Central memory CD8-positive, alpha-beta T cell (primary cell): ENCODE measurements around the gene COMMD4.
"Not testable (repeated sequence)": the region's sequence is repeated elsewhere in the genome, so short reads cannot be mapped to it uniquely, and the experiment has no call there.

Experiments
- ATAC-seq: fragments of 150-1000 bp; cut with Tn5 transposase; replicated peaks from 2 replicates; pipeline ENCODE4 v1.10.0; 2022; ENCODE audit warnings: mild to moderate bottlenecking, moderate FRiP score, moderate number of reproducible peaks; ENCODE audit not compliant: poor library complexity, severe bottlenecking; ENCODE audit errors: extremely low read depth
- DNase-seq, 2 donors: peaks; one replicate each; pipeline ENCODE4 v3.0.0; 2021; ENCODE audit warnings: low spot score in 2 of 2
- H3K27ac Mint-ChIP-seq: one replicate; pipeline ENCODE4 v1.8.0; 2022; ENCODE audit warnings: low read depth, mild to moderate bottlenecking, moderate library complexity, mixed read lengths
- H3K27me3 Mint-ChIP-seq: one replicate; pipeline ENCODE4 v1.8.0; 2022; ENCODE audit warnings: mixed read lengths
- H3K36me3 Mint-ChIP-seq: one replicate; pipeline ENCODE4 v1.8.0; 2022; ENCODE audit warnings: mild to moderate bottlenecking, moderate library complexity, mixed read lengths; ENCODE audit not compliant: insufficient read depth
- H3K4me1 Mint-ChIP-seq: one replicate; pipeline ENCODE4 v1.8.0; 2022; ENCODE audit warnings: mixed read lengths
- H3K4me3 Mint-ChIP-seq: one replicate; pipeline ENCODE4 v1.8.0; 2022; ENCODE audit warnings: mild to moderate bottlenecking, moderate library complexity, mixed read lengths
- H3K9me3 Mint-ChIP-seq: one replicate; pipeline ENCODE4 v1.8.0; 2022; ENCODE audit warnings: mixed read lengths

Gene COMMD4

GRCh38 chr15:75335705-75336355, at the start of gene COMMD4:
Gene COMMD4 (plus strand): TSS chr15:75336063. CDS start chr15:75336090, 27 bp downstream.
- ATAC-seq: peak; percentile 42
- Mint-ChIP-seq H3K4me1 (peaks cover 20% of the 10 kb centered on the region), H3K36me3 (peaks cover 11% of the 10 kb centered on the region), H3K4me3 (peak within 1 kb of the TSS; percentile 89), H3K27me3 (no peaks in the 10 kb centered on the region), H3K9me3 (no peaks in the 10 kb centered on the region), H3K27ac (peak within 1 kb of the TSS; percentile 96)
- DNase-seq: no peak

GRCh38 chr15:75293660-75294059, 42.2 kb upstream of the COMMD4 start:
- H3K27me3 Mint-ChIP-seq, DNase-seq, H3K36me3 Mint-ChIP-seq, H3K4me1 Mint-ChIP-seq, H3K4me3 Mint-ChIP-seq, ATAC-seq, H3K27ac Mint-ChIP-seq, H3K9me3 Mint-ChIP-seq: not testable (repeated sequence)

DNA sequence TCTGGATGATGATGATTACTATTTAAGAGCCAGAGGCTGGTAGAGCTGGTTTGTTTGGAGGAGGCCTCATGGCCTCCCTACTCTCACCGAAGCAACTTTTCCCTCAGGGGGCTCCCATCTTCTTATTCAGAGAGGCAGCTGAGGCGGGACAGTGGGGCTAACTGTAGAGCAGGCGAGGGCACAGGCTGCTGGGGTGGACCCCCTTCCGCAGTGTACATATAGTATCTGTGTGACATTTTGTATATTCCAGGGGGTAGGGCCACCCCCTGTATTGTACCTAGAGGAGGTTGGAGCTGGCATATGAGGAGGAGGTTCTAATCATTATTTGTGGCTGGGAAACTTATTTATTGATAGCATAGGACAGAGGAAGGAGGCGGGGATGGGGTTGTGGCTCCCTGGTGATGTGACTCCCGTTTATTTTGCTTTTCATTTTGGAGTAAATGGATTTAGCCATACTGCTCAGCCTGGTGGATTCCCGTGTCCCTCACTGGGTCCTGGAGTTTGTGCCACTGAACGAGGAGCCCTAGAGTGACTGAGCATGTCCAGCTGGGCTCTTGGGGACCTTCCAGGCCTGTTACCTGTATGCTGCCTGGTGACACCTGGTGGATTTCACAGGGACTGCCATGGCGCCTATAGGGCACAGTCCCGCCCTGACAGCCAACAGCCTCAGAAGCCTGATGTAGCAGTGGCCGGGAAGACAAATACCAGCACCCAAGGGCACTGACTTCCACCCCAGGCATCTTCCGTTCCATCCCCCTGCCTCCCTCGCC, 37.1 kb upstream of the COMMD4 start:
- DNase-seq, H3K27ac Mint-ChIP-seq, H3K4me3 Mint-ChIP-seq, H3K4me1 Mint-ChIP-seq, H3K9me3 Mint-ChIP-seq, H3K36me3 Mint-ChIP-seq: not testable (repeated sequence)
- ATAC-seq: peak; percentile 94
- peaks cover 15% of the 10 kb centered on the region for H3K27me3 Mint-ChIP-seq

GRCh38 chr15:75299311-75299688, 36.6 kb upstream of the COMMD4 start:
- not testable (repeated sequence) for H3K36me3 Mint-ChIP-seq, H3K9me3 Mint-ChIP-seq, H3K4me3 Mint-ChIP-seq, H3K4me1 Mint-ChIP-seq, H3K27ac Mint-ChIP-seq
- peaks cover 21% of the 10 kb centered on the region for H3K27me3 Mint-ChIP-seq
- DNase-seq (peak; percentile 35 to 47), ATAC-seq (peak; percentile 86)

GRCh38 chr15:75300026-75300425, 35.8 kb upstream of the COMMD4 start:
- not testable (repeated sequence) for H3K36me3 Mint-ChIP-seq

DNA sequence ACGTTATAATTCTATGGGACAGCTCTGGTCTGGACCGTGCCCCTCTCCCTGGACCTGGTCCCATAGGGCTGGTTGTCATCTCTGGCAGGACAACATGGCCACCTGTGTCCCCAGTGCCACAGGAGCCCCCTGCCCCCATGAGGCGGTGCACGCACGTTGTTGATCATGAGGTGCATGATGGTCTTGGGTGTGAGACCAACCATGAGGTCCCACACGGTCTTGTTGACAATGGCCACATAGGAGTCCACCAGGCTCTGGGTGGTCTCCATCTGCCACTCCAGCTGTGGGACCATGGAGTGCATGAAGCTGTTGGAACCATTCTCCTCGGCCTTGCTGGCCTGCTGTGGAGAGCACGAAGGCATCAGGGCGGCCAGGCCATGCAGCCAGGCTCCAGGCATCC, 33.5 kb upstream of the COMMD4 start:
- DNase-seq (no peak), ATAC-seq (no peak)
- peaks cover 51% of the 10 kb centered on the region for H3K27me3 Mint-ChIP-seq
- no peak overlapping the region for H3K4me3 Mint-ChIP-seq
- H3K27ac Mint-ChIP-seq: no peak overlapping the region
- no peaks in the 10 kb centered on the region for H3K9me3 Mint-ChIP-seq
- no peaks in the 10 kb centered on the region for H3K36me3 Mint-ChIP-seq
- H3K4me1 Mint-ChIP-seq: no peaks in the 10 kb centered on the region

More at GRCh38 chr15:75300026-75300425, 35.8 kb upstream of the COMMD4 start:
- not testable (repeated sequence) for H3K4me3 Mint-ChIP-seq, ATAC-seq, H3K27ac Mint-ChIP-seq, DNase-seq, H3K4me1 Mint-ChIP-seq, H3K9me3 Mint-ChIP-seq
- H3K27me3 Mint-ChIP-seq: peaks cover 28% of the 10 kb centered on the region

DNA sequence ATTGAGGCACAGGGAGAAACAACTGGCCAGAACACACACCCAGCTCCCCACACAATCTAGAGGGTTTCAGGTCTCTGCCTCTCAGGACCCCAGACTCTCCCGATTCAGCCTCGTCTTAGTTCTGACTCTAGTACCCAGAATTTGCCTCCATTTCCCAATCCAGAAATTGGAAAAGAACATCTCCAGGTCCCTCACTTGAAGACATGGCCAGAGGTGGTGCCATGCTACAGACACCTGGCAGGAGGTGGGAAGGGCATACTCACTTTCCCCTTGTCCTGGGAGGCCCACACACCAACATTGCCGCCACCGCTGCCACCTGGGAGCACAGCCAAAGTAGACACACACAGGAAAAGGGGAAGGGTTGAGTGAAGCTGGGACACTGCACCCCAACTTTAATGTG, 33.1 kb upstream of the COMMD4 start:
- not testable (repeated sequence) for H3K9me3 Mint-ChIP-seq, ATAC-seq, H3K36me3 Mint-ChIP-seq, H3K4me3 Mint-ChIP-seq, DNase-seq, H3K4me1 Mint-ChIP-seq, H3K27ac Mint-ChIP-seq
- peaks cover 56% of the 10 kb centered on the region for H3K27me3 Mint-ChIP-seq

- Mint-ChIP-seq H3K27me3 (peaks cover 66% of the 10 kb centered on the region), H3K4me1 (no peaks in the 10 kb centered on the region), H3K4me3 (no peak overlapping the region), H3K9me3 (no peaks in the 10 kb centered on the region), H3K36me3 (no peaks in the 10 kb centered on the region), H3K27ac (no peak overlapping the region)
- ATAC-seq (no peak), DNase-seq (no peak)
These were observed 29.7 kb upstream of the COMMD4 start for GRCh38 chr15:75306188-75306587.

DNA sequence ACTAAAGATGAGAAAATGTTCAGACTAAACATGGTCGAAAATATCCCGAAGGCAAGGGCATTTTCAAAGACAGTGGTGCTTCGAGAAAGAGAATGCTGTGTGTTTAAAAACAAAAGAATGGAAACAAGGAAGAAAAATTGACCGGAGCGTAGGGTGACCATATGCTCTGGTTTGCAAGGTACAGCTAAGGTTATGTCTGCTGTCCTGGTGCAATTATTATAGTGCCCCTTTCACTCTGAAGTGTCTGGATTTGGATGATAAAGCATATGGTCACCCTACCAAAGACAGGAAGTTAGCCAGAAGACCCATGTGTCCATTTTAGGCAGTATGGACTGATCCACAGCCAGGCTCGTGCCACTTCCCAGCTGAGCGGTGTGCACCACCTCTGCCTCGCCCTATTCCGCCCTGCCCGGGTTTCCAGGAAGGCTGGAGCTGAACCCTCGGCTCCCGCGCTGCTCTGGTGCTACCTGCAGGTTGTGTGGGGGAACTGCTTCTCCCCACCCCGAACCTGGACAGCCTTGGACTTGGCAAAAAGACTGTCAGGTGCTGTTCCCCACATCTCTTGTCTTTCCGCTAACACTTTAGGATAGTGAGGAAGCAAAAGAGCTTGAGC, 28.0 kb upstream of the COMMD4 start:
- H3K4me3 Mint-ChIP-seq: no peak overlapping the region
- no peak for ATAC-seq
- peaks cover 7% of the 10 kb centered on the region for H3K4me1 Mint-ChIP-seq
- H3K36me3 Mint-ChIP-seq: no peaks in the 10 kb centered on the region
- no peak for DNase-seq
- H3K27ac Mint-ChIP-seq: no peak overlapping the region
- no peaks in the 10 kb centered on the region for H3K9me3 Mint-ChIP-seq
- peaks cover 66% of the 10 kb centered on the region for H3K27me3 Mint-ChIP-seq

- Mint-ChIP-seq H3K36me3 (no peaks in the 10 kb centered on the region), H3K4me1 (peaks cover 7% of the 10 kb centered on the region), H3K9me3 (no peaks in the 10 kb centered on the region), H3K27me3 (peaks cover 51% of the 10 kb centered on the region), H3K27ac (no peak overlapping the region), H3K4me3 (no peak overlapping the region)
- no peak for DNase-seq
- ATAC-seq: no peak
These were observed 26.2 kb upstream of the COMMD4 start for GRCh38 chr15:75309711-75310110.

GRCh38 chr15:75312548-75312947, 23.3 kb upstream of the COMMD4 start:
- H3K4me3 Mint-ChIP-seq: not testable (repeated sequence)

GRCh38 chr15:75313116-75313845, 22.6 kb upstream of the COMMD4 start:
- peaks cover 7% of the 10 kb centered on the region for H3K4me1 Mint-ChIP-seq
- H3K4me3 Mint-ChIP-seq: no peak overlapping the region
- H3K9me3 Mint-ChIP-seq: no peaks in the 10 kb centered on the region
- H3K27ac Mint-ChIP-seq: no peak overlapping the region
- DNase-seq (no peak), ATAC-seq (no peak)
- peaks cover 16% of the 10 kb centered on the region for H3K27me3 Mint-ChIP-seq
- no peaks in the 10 kb centered on the region for H3K36me3 Mint-ChIP-seq

More at GRCh38 chr15:75312548-75312947, 23.3 kb upstream of the COMMD4 start:
- not testable (repeated sequence) for ATAC-seq, H3K4me1 Mint-ChIP-seq, H3K27ac Mint-ChIP-seq, DNase-seq, H3K9me3 Mint-ChIP-seq, H3K36me3 Mint-ChIP-seq
- H3K27me3 Mint-ChIP-seq: peaks cover 23% of the 10 kb centered on the region
